Astrocyte (in vitro differentiated cells and primary cell): ENCODE data around the gene FGF9.

Source experiments
- CTCF ChIP-seq: IDR thresholded peaks from 2 replicates; pipeline ENCODE4 v1.5.1; 2011; ENCODE audit warnings: low read depth, mild to moderate bottlenecking, inconsistent platforms, low read length, moderate library complexity; ENCODE audit not compliant: insufficient read depth
- EZH2 ChIP-seq: IDR thresholded peaks from 2 replicates; pipeline ENCODE4 v1.6.1; 2012; ENCODE audit warnings: mild to moderate bottlenecking, low read length, inconsistent platforms; ENCODE audit not compliant: insufficient read depth

- TF ChIP-seq CTCF (no peak), EZH2 (no peak)
Observed at GRCh38 chr13:21744149-21744548, 73.3 kb downstream of the FGF9 start.
